Measurements from ENCODE around the gene BCAS3. TPM values are rescaled to one million over a fixed set of nuclear protein-coding genes. Genes with fewer than 3 reads are reported as not detected.

Gene BCAS3
- total and polyA plus RNA-seq, 11 donors: 4.5 to 23.5 (median 17.9) TPM

DNA sequence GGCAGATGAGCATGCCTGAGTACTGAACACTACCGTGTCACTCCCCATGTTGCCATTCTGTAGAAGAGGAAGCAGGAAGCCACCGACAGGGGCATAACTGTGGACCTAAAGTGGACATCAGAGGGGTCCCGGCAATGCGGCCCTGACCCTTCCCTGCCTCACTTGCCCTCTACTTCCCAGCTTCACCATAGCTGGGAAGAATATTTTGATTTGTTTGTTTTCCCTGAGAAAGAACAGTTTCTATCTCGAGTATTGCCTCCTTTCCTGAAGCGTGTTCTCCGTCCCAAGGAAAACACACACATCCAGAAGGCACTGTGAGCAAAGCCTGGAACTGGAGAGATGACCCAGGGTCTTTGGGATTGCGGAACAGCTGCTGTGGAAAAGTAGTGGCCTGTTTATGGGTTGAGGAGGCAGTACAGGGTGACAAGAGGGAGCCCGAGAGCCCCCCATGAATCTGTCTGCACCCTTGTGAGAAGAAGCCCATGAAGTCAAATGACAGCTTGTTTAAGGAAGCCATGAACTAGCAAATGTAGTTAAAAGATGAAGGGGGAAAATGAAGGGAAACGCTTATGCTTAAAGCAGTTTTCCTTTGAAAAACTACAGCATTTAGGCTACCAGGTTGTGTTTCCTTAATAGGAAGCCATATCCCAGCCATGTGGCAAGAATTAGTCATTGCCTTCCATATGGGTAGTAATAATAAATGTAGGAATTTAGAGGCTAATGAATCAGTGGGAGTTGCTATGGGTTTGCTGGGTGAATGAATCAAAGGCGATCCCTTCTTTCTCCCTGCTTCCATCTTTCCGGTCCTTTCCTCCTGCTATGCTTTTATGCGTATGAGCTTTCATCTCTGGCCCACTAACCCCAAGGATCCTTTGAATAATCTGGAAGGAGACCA, 632.0 kb downstream of the BCAS3 start:
- TF ChIP-seq POLR2A (IDR thresholded peaks at IDR 0.05): no peak
- TF ChIP-seq, protein P1, sequence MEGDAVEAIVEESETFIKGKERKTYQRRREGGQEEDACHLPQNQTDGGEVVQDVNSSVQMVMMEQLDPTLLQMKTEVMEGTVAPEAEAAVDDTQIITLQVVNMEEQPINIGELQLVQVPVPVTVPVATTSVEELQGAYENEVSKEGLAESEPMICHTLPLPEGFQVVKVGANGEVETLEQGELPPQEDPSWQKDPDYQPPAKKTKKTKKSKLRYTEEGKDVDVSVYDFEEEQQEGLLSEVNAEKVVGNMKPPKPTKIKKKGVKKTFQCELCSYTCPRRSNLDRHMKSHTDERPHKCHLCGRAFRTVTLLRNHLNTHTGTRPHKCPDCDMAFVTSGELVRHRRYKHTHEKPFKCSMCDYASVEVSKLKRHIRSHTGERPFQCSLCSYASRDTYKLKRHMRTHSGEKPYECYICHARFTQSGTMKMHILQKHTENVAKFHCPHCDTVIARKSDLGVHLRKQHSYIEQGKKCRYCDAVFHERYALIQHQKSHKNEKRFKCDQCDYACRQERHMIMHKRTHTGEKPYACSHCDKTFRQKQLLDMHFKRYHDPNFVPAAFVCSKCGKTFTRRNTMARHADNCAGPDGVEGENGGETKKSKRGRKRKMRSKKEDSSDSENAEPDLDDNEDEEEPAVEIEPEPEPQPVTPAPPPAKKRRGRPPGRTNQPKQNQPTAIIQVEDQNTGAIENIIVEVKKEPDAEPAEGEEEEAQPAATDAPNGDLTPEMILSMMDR (IDR thresholded peaks at IDR 0.05): no peak

DNA sequence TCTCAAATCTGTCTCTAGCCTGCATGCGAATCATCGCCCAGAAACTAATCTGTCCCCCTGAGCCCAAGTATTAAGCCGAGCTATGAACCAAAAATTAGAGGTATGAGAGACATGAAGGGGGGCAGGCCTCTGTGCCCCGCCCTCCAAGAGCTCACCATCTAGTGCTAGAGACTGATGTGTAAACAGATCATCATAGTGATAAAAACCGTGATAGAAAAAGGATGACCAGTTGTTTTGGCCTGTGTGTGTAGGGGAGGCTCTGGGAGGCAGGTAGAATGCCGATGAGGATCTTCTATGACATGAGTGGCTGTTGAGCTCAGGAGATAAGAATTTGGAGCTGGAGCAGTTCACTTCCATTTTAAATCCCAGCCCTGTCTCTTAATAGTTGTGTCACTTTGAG, 632.9 kb downstream of the BCAS3 start:
- no peak for DNase-seq
- no peaks in the 10 kb centered on the region for H3K27me3 ChIP-seq
- 93 to 94% (median 93%) methylated on average over 6 of the region's 6 CpGs for WGBS, 4 donors

More for the DNA sequence above, 632.0 kb downstream of the BCAS3 start:
- no peaks in the 10 kb centered on the region for H3K36me3 ChIP-seq
- intact Hi-C loops (cut with DNase I): loop anchor here in 3 of 10 donors (5.0 to 10.0 kb wide), 3 partner anchors 57 to 305 kb away; no protein-coding TSS in a partner anchor
- H3K27me3 ChIP-seq: no peaks in the 10 kb centered on the region
- peak overlapping the region in 6 of 12 donors; percentile 4 to 44 (median 19) for H3K27ac ChIP-seq
- WGBS, 4 donors: 89 to 93% (median 91%) methylated on average over 13 of the region's 13 CpGs
- H3K4me3 ChIP-seq: no peak overlapping the region
- no peak for ATAC-seq
- peaks cover 7 to 21% (median 16%) of the 10 kb centered on the region in 12 donors for H3K4me1 ChIP-seq
- no peaks in the 10 kb centered on the region for H3K9me3 ChIP-seq
- DNase-seq: no peak

DNA sequence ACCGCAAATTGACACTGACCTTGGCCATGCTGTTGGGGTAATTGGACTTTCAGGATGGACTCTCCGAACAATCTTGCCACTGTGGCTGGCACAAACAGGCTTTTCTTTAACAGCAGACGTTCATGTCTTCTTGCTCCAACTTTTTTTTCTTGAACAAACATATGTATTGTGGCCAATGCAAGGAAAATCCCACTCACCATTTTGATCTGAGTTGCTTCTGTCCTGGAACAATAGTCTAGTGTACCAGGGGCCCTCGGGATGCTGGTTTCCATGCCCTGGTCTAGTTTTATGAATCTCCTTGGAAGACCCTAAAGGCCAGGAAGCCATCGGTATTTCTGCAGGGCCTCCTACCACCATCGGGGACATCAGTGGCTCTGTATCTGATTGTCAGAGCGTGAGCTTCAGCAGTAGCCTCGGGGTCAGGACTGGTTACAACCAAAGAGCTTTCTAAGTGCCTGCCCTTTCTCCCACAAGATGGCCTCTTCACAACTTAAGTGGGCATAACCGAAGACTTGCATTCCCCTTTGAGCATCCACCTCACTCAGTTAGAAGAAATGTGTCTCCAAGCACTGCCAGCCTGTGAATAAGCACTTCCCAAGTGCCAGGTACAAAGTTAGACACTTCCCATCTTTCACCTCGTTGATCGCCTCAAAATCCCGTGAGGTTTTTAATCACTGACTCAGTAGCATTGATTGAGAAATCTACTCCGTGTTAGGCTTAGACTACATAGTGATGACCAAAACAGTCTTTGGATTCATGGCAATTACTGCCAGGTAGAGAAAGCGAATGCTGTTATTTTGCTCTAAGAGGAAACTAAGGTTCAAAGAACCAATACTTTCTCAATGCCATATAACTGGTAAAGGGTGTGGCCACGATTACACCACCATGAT, 635.0 kb downstream of the BCAS3 start:
- no peak for TF ChIP-seq POLR2A (IDR thresholded peaks at IDR 0.05)
- TF ChIP-seq, protein P1 (IDR thresholded peaks at IDR 0.05): no peak
- Histone ChIP-seq H3K4me1 (peaks cover 7 to 31% (median 24%) of the 10 kb centered on the region in 12 donors), H3K27me3 (no peaks in the 10 kb centered on the region), H3K4me3 (no peak overlapping the region), H3K36me3 (no peaks in the 10 kb centered on the region), H3K27ac (peak overlapping the region in 10 of 12 donors; percentile 50 to 81 (median 65)), H3K9me3 (no peaks in the 10 kb centered on the region)
- DNase-seq (no peak), ATAC-seq (no peak)
- intact Hi-C loops (cut with DNase I): loop anchor here in 3 of 10 donors (5.0 to 10.0 kb wide), 3 partner anchors 60 to 308 kb away; no protein-coding TSS in a partner anchor
- WGBS, 4 donors: 85 to 89% (median 87%) methylated on average over 15 of the region's 15 CpGs

More for the DNA sequence above, 632.9 kb downstream of the BCAS3 start:
- no peak overlapping the region for H3K4me3 ChIP-seq
- intact Hi-C loops (cut with DNase I): loop anchor here in 3 of 10 donors (5.0 to 10.0 kb wide), 3 partner anchors 58 to 306 kb away; no protein-coding TSS in a partner anchor
- H3K36me3 ChIP-seq: no peaks in the 10 kb centered on the region
- no peaks in the 10 kb centered on the region for H3K9me3 ChIP-seq
- no peak for ATAC-seq
- H3K4me1 ChIP-seq: peaks cover 7 to 31% (median 24%) of the 10 kb centered on the region in 12 donors
- no peak for TF ChIP-seq POLR2A (IDR thresholded peaks at IDR 0.05)
- TF ChIP-seq, protein P1 (IDR thresholded peaks at IDR 0.05): no peak
- no peak overlapping the region for H3K27ac ChIP-seq

All from heart left ventricle (tissue), 16 donors.